Colonic mucosa (tissue), 4 donors: ENCODE data around the gene GALNT18. TPM values are rescaled to one million over a fixed set of nuclear protein-coding genes. Genes with fewer than 3 reads are reported as not detected.

Experiments
- DNase-seq: peaks from one replicate; pipeline ENCODE4 v3.0.0-alpha.2; 2020
- H3K27ac ChIP-seq: fragments of 200-600 bp; one replicate; pipeline ENCODE4 v1.8.0; 2021
- H3K27me3 ChIP-seq: fragments of 200-600 bp; one replicate; pipeline ENCODE4 v1.8.0; 2021
- H3K36me3 ChIP-seq: fragments of 200-600 bp; one replicate; pipeline ENCODE4 v1.8.0; 2021
- H3K4me1 ChIP-seq: fragments of 200-600 bp; one replicate; pipeline ENCODE4 v1.8.0; 2021; ENCODE audit warnings: mild to moderate bottlenecking
- H3K4me3 ChIP-seq: fragments of 200-600 bp; one replicate; pipeline ENCODE4 v1.8.0; 2021
- H3K9ac ChIP-seq, 2 donors: one replicate each; pipeline ENCODE4 v1.7.0; 2013; ENCODE audit warnings: control low read depth in 2 of 2, low read depth in 2 of 2, low read length in 2 of 2
- H3K9me3 ChIP-seq: fragments of 200-600 bp; one replicate; pipeline ENCODE4 v1.8.0; 2021
- CTCF ChIP-seq: fragments of 200-600 bp; IDR thresholded peaks from one replicate; pipeline ENCODE4 v1.8.0; 2022; ENCODE audit warnings: antibody characterized with exemption, mild to moderate bottlenecking
- intact Hi-C: fragments of 100-400 bp; cut with DNase I; formaldehyde crosslinking; loops from one replicate; pipeline ENCODE4 v1.14.1; 2022
- microRNA-seq: library from miRNA; unstranded; fragments of <30 nt; microRNA quantifications from one replicate; pipeline ENCODE4, GENCODE V29; 2019
- total RNA-seq, 2 donors: library from RNA; stranded (reverse); fragmentation: NEBNext Ultra II Directional in 1 of 2; extraction: Animal tissue kit (Norgen Biotek cat#: 25700) in 1 of 2; gene quantifications; one replicate each; pipeline ENCODE4 v1.2.1, GENCODE V29; 2021
- donor health status: healthy.
- donor health status: DM: no; HTN: no; CAD: no.
- donor health status: DM: no; HTN: no; CAD: no.

The GALNT18 gene
- total RNA-seq, 2 donors from 2014 or later: 3.6 to 8.3 TPM

GRCh38 chr11:11229647-11230046 is 392.2 kb downstream of the GALNT18 start:
- Histone ChIP-seq H3K27me3 (no peaks in the 10 kb centered on the region), H3K4me1 (no peaks in the 10 kb centered on the region), H3K9me3 (no peaks in the 10 kb centered on the region), H3K27ac (no peak overlapping the region), H3K9ac (no peak overlapping the region), H3K36me3 (no peaks in the 10 kb centered on the region), H3K4me3 (no peak overlapping the region)
- TF ChIP-seq CTCF: no peak
- intact Hi-C loops: no loop called here
- no peak for DNase-seq

GRCh38 chr11:11227296-11228085 is 394.3 kb downstream of the GALNT18 start:
- no peak overlapping the region for H3K9ac ChIP-seq
- H3K36me3 ChIP-seq: no peaks in the 10 kb centered on the region
- no peak overlapping the region for H3K27ac ChIP-seq
- no peak for DNase-seq
- intact Hi-C loops: no loop called here
- no peaks in the 10 kb centered on the region for H3K4me1 ChIP-seq
- no peaks in the 10 kb centered on the region for H3K9me3 ChIP-seq
- no peaks in the 10 kb centered on the region for H3K27me3 ChIP-seq
- H3K4me3 ChIP-seq: no peak overlapping the region
- TF ChIP-seq CTCF: no peak

Small RNAs within 50 kb of the gene (microRNA-seq; reads per million reads assigned to microRNA genes)
- gene MIR4299: not detected

Other genes starting within 250 kb of the GALNT18 start
- gene USP47, start 220.0 kb upstream of the GALNT18 start, total RNA-seq: 10 to 100 TPM; 31.3 to 40.3 TPM